GM21526 (cell line): ENCODE measurements around the gene TTC7B.
"Not testable (repeated sequence)": the region's sequence is repeated elsewhere in the genome, so short reads cannot be mapped to it uniquely, and the experiment has no call there.

Source experiments
- ATAC-seq: cut with Tn5 transposase; IDR thresholded peaks from one replicate; pipeline ENCODE4 v1.9.1; 2021; ENCODE audit warnings: moderate library complexity; ENCODE audit not compliant: unreplicated experiment, low FRiP score

TTC7B gene

GRCh38 chr14:90815822-90816662 is at the start of gene TTC7B:
Gene TTC7B, minus strand, starts transcription at chr14:90816430. Its CDS starts 135 bp downstream, at chr14:90816295.
- no peak for ATAC-seq

- no peak for ATAC-seq
Measured at GRCh38 chr14:90864741-90865140, 48.5 kb upstream of the TTC7B start.

- no peak for ATAC-seq
Measured at GRCh38 chr14:90858511-90858910, 42.3 kb upstream of the TTC7B start.

GRCh38 chr14:90857866-90858265 is 41.6 kb upstream of the TTC7B start:
- no peak for ATAC-seq

GRCh38 chr14:90856115-90856514 is 39.9 kb upstream of the TTC7B start:
- ATAC-seq = not testable (repeated sequence)

GRCh38 chr14:90853116-90853515 is 36.9 kb upstream of the TTC7B start:
- no peak for ATAC-seq

GRCh38 chr14:90851327-90852036 is 35.3 kb upstream of the TTC7B start:
- no peak for ATAC-seq

- ATAC-seq = no peak
Measured at GRCh38 chr14:90850487-90850886, 34.3 kb upstream of the TTC7B start.

GRCh38 chr14:90849787-90850444 is 33.7 kb upstream of the TTC7B start:
- no peak for ATAC-seq

- no peak for ATAC-seq
Measured at GRCh38 chr14:90848944-90849731, 32.9 kb upstream of the TTC7B start.

GRCh38 chr14:90846511-90846910 is 30.3 kb upstream of the TTC7B start:
- no peak for ATAC-seq

GRCh38 chr14:90844321-90844720 is 28.1 kb upstream of the TTC7B start:
- no peak for ATAC-seq

- no peak for ATAC-seq
Measured at GRCh38 chr14:90842726-90843125, 26.5 kb upstream of the TTC7B start.

GRCh38 chr14:90840667-90841066 is 24.4 kb upstream of the TTC7B start:
- not testable (repeated sequence) for ATAC-seq

- no peak for ATAC-seq
Measured at GRCh38 chr14:90839889-90840266, 23.6 kb upstream of the TTC7B start.

- ATAC-seq = no peak
Measured at GRCh38 chr14:90839024-90839888, 23.0 kb upstream of the TTC7B start.

- not testable (repeated sequence) for ATAC-seq
Measured at GRCh38 chr14:90838531-90838930, 22.3 kb upstream of the TTC7B start.

GRCh38 chr14:90837355-90837754 is 21.1 kb upstream of the TTC7B start:
- no peak for ATAC-seq

- no peak for ATAC-seq
Measured at GRCh38 chr14:90836692-90837063, 20.4 kb upstream of the TTC7B start.

GRCh38 chr14:90831821-90832220 is 15.6 kb upstream of the TTC7B start:
- ATAC-seq = no peak
